ENCODE results near the gene GRIK5.
A peak's percentile ranks its signal among the peaks of the same experiment; 100 is the strongest.

The GRIK5 gene

DNA sequence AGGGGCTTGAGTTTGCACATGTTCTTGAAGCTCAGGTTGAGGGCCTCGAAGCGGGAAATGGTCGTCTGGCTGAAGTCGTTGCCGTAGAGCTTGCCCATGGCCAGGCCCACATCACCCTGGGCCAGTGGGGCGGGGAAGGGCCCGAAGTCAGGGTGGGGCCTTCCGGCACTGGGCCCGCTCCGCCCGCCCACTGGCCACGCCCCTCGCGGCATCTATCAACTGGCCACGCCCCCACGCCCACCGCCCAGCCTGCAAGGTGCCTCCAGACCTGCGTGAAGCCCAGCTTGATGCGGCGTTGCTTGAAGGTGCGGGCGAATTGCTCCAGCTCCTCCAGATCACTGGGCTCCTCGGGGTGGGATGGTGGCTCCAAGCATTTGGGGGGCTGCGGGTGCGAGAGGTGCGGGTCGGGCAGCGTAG, 25.8 kb upstream of the GRIK5 start (continued):
- TF ChIP-seq KLF9 (tag by site-specific recombination; IDR thresholded peaks at IDR 0.05; ENCODE audit: low read depth) (peak; percentile 55), ZBTB21 (tag by site-specific recombination; IDR thresholded peaks at IDR 0.05) (no peak), ZNF175 (tag by site-specific recombination; IDR thresholded peaks at IDR 0.05) (no peak)

DNA sequence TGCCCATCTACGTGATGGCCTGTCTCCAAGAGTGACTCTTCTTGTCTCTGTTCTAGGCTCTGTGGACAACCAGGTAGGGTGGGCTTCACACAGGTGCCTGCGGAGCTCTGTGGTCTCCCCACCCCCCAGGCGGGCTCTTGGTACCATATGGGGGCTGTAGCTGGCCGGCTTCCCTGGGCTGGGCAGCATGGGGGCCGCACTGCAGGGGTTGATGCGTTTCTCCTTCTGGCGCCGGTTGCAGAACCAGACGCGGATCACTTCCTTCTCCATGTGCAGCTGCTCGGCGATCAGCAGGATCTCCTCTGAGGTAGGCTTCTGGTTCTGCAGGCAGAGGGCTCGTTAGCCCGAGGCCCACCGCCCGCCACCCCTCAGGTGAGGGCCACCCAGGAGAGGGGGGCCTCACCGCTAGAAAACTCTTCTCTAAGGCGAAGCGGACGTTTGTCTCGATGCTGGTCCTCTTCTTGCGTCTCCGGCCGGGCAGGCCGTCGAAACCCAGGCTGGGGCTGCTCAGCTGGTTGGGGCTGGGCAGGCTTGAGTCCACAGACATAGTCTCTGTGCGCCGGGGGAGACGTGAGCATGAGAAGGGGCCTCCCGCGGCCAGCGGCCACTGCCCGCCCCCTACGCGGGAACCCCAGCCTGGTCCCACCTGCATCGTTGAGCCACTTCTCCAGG, 25.3 kb upstream of the GRIK5 start:
- Histone ChIP-seq H3K27ac (ENCODE audit: extremely low read depth, low read depth, low read length) (no peak overlapping the region), H3K9me3 (ENCODE audit: control insufficient read depth, insufficient read depth, low read depth, low read length) (no peaks in the 10 kb centered on the region), H3K4me1 (ENCODE audit: control insufficient read depth, insufficient read depth, low read length) (no peaks in the 10 kb centered on the region), H3K4me3 (ENCODE audit: low read depth, low read length) (no peak overlapping the region), H3K36me3 (ENCODE audit: control insufficient read depth in 2 of 2, insufficient read depth in 1 of 2, low read length in 2 of 2) (no peaks in the 10 kb centered on the region; a peak in 1 of 3 replicates)
- TF ChIP-seq, protein P1, sequence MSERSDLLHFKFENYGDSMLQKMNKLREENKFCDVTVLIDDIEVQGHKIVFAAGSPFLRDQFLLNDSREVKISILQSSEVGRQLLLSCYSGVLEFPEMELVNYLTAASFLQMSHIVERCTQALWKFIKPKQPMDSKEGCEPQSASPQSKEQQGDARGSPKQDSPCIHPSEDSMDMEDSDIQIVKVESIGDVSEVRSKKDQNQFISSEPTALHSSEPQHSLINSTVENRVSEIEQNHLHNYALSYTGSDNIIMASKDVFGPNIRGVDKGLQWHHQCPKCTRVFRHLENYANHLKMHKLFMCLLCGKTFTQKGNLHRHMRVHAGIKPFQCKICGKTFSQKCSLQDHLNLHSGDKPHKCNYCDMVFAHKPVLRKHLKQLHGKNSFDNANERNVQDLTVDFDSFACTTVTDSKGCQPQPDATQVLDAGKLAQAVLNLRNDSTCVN (tag by site-specific recombination; optimal IDR thresholded peaks at IDR 0.05), result no peak
- TF ChIP-seq ZNF530 (tag by site-specific recombination; IDR thresholded peaks at IDR 0.05; ENCODE audit: low read depth) (no peak), YY2 (tag by site-specific recombination; IDR thresholded peaks at IDR 0.05) (no peak), ZBTB1 (tag by site-specific recombination; IDR thresholded peaks at IDR 0.05) (no peak), ZNF426 (tag by site-specific recombination; IDR thresholded peaks at IDR 0.05) (no peak), HOXA7 (CRISPR knock-in tag; IDR thresholded peaks at IDR 0.05; ENCODE audit: borderline replicate concordance) (no peak), ZNF202 (tag by site-specific recombination; IDR thresholded peaks at IDR 0.05; ENCODE audit: borderline replicate concordance) (no peak), SP2 (tag by site-specific recombination; IDR thresholded peaks at IDR 0.05) (no peak), HOXC10 (CRISPR knock-in tag; IDR thresholded peaks at IDR 0.05) (no peak), ZEB2 (tag by site-specific recombination; IDR thresholded peaks at IDR 0.05) (no peak), HOXD13 (CRISPR knock-in tag; IDR thresholded peaks at IDR 0.05; ENCODE audit: borderline replicate concordance) (no peak), MYNN (tag by site-specific recombination; IDR thresholded peaks at IDR 0.05; ENCODE audit: borderline replicate concordance) (no peak)
- TF ChIP-seq, protein P2, sequence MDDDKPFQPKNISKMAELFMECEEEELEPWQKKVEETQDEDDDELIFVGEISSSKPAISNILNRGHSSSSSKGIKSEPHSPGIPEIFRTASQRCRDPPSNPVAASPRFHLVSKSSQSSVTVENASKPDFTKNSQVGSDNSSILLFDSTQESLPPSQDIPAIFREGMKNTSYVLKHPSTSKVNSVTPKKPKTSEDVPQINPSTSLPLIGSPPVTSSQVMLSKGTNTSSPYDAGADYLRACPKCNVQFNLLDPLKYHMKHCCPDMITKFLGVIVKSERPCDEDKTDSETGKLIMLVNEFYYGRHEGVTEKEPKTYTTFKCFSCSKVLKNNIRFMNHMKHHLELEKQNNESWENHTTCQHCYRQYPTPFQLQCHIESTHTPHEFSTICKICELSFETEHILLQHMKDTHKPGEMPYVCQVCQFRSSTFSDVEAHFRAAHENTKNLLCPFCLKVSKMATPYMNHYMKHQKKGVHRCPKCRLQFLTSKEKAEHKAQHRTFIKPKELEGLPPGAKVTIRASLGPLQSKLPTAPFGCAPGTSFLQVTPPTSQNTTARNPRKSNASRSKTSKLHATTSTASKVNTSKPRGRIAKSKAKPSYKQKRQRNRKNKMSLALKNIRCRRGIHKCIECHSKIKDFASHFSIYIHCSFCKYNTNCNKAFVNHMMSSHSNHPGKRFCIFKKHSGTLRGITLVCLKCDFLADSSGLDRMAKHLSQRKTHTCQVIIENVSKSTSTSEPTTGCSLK (tag by site-specific recombination; IDR thresholded peaks at IDR 0.05), result no peak
- TF ChIP-seq, protein P3, sequence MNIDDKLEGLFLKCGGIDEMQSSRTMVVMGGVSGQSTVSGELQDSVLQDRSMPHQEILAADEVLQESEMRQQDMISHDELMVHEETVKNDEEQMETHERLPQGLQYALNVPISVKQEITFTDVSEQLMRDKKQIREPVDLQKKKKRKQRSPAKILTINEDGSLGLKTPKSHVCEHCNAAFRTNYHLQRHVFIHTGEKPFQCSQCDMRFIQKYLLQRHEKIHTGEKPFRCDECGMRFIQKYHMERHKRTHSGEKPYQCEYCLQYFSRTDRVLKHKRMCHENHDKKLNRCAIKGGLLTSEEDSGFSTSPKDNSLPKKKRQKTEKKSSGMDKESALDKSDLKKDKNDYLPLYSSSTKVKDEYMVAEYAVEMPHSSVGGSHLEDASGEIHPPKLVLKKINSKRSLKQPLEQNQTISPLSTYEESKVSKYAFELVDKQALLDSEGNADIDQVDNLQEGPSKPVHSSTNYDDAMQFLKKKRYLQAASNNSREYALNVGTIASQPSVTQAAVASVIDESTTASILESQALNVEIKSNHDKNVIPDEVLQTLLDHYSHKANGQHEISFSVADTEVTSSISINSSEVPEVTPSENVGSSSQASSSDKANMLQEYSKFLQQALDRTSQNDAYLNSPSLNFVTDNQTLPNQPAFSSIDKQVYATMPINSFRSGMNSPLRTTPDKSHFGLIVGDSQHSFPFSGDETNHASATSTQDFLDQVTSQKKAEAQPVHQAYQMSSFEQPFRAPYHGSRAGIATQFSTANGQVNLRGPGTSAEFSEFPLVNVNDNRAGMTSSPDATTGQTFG (tag by site-specific recombination; IDR thresholded peaks at IDR 0.05; ENCODE audit: borderline replicate concordance), result no peak
- TF ChIP-seq, protein P4, sequence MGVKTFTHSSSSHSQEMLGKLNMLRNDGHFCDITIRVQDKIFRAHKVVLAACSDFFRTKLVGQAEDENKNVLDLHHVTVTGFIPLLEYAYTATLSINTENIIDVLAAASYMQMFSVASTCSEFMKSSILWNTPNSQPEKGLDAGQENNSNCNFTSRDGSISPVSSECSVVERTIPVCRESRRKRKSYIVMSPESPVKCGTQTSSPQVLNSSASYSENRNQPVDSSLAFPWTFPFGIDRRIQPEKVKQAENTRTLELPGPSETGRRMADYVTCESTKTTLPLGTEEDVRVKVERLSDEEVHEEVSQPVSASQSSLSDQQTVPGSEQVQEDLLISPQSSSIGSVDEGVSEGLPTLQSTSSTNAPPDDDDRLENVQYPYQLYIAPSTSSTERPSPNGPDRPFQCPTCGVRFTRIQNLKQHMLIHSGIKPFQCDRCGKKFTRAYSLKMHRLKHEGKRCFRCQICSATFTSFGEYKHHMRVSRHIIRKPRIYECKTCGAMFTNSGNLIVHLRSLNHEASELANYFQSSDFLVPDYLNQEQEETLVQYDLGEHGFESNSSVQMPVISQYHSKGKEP (tag by site-specific recombination; IDR thresholded peaks at IDR 0.05), result no peak
- TF ChIP-seq, protein P5, sequence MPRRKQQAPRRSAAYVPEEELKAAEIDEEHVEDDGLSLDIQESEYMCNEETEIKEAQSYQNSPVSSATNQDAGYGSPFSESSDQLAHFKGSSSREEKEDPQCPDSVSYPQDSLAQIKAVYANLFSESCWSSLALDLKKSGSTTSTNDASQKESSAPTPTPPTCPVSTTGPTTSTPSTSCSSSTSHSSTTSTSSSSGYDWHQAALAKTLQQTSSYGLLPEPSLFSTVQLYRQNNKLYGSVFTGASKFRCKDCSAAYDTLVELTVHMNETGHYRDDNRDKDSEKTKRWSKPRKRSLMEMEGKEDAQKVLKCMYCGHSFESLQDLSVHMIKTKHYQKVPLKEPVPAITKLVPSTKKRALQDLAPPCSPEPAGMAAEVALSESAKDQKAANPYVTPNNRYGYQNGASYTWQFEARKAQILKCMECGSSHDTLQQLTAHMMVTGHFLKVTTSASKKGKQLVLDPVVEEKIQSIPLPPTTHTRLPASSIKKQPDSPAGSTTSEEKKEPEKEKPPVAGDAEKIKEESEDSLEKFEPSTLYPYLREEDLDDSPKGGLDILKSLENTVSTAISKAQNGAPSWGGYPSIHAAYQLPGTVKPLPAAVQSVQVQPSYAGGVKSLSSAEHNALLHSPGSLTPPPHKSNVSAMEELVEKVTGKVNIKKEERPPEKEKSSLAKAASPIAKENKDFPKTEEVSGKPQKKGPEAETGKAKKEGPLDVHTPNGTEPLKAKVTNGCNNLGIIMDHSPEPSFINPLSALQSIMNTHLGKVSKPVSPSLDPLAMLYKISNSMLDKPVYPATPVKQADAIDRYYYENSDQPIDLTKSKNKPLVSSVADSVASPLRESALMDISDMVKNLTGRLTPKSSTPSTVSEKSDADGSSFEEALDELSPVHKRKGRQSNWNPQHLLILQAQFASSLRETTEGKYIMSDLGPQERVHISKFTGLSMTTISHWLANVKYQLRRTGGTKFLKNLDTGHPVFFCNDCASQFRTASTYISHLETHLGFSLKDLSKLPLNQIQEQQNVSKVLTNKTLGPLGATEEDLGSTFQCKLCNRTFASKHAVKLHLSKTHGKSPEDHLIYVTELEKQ (tag by site-specific recombination; IDR thresholded peaks at IDR 0.05; ENCODE audit: borderline replicate concordance), result no peak
- TF ChIP-seq, protein P6, sequence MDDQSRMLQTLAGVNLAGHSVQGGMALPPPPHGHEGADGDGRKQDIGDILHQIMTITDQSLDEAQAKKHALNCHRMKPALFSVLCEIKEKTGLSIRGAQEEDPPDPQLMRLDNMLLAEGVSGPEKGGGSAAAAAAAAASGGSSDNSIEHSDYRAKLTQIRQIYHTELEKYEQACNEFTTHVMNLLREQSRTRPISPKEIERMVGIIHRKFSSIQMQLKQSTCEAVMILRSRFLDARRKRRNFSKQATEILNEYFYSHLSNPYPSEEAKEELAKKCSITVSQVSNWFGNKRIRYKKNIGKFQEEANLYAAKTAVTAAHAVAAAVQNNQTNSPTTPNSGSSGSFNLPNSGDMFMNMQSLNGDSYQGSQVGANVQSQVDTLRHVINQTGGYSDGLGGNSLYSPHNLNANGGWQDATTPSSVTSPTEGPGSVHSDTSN (CRISPR knock-in tag; IDR thresholded peaks at IDR 0.05), result no peak
- POLR2A ChIA-PET, result interaction anchor here (0.7 to 1.0 kb wide), 4 partner anchors 8 to 81 kb away, joined by 3 to 6 read pairs (median 4); partner anchors contain the start of gene ZNF574
- CTCF ChIA-PET, result interaction anchor here (1.2 to 4.7 kb wide), 3 partner anchors 11 to 343 kb away, joined by 3 to 39 read pairs (median 4); no protein-coding TSS in a partner anchor
